Measurements from ENCODE around the gene ZNF638.
A peak's percentile ranks its signal among the peaks of the same experiment; 100 is the strongest.

DNA sequence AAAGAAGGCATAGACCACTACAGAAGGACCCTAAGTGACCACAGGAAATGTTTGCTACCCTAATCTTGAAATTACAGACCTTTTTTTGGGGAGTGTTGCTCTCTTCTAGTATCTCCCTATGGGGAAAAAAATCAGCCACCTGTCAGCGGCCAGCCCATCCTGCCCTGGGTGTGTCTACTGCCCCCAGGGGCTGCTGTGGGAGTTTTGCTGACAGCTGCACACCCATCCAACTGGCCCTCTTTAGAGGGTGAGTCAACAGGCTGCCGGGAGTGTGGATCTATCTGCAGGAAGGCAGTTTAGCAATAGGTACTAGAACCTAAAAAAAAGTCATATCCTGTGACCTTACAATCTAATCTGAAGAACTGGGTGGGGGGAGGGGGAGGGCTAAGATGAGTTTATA is 121.0 kb downstream of the ZNF638 start:
- TF ChIP-seq POLR2A (conservative IDR thresholded peaks at IDR 0.05) (no peak), SOX6 (IDR thresholded peaks at IDR 0.05) (no peak; the same call in 1 of the 2 replicates), FOXJ3 (CRISPR knock-in tag; IDR thresholded peaks at IDR 0.05) (no peak), HCFC1 (IDR thresholded peaks at IDR 0.05; ENCODE audit: low read depth, low read length) (no peak), CEBPB (tag; IDR thresholded peaks at IDR 0.05) (peak; percentile 73), MYC (IDR thresholded peaks at IDR 0.05; ENCODE audit: low read depth, low read length) (no peak), MYC (CRISPR knock-in tag; IDR thresholded peaks at IDR 0.05; ENCODE audit: borderline replicate concordance, low read depth) (no peak), ATF7 (IDR thresholded peaks at IDR 0.05) (no peak), ETV6 (IDR thresholded peaks at IDR 0.05; ENCODE audit: borderline replicate concordance in 1 of 2, low read depth in 2 of 2, low read length in 1 of 2) (no peak), ETV6 (CRISPR knock-in tag; IDR thresholded peaks at IDR 0.05; ENCODE audit: borderline replicate concordance) (no peak), JUN (IDR thresholded peaks at IDR 0.05; ENCODE audit: borderline replicate concordance, low read depth, low read length) (peak; percentile 31; the same call in 1 of the 2 replicates), JUN (CRISPR knock-in tag; IDR thresholded peaks at IDR 0.05; ENCODE audit: borderline replicate concordance) (no peak)
- TF ChIP-seq, protein P1, sequence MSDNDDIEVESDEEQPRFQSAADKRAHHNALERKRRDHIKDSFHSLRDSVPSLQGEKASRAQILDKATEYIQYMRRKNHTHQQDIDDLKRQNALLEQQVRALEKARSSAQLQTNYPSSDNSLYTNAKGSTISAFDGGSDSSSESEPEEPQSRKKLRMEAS (CRISPR knock-in tag; IDR thresholded peaks at IDR 0.05) = no peak

All from K562 (cell line).